Neural cell (in vitro differentiated cells): ENCODE data around the gene RIN3.

ENCODE experiments used
- EP300 ChIP-seq: fragments of 450-650 bp; conservative IDR thresholded peaks from 2 replicates; pipeline ENCODE4 v1.6.1; 2014; ENCODE audit warnings: antibody characterized with exemption, mild to moderate bottlenecking, moderate library complexity; ENCODE audit not compliant: poor library complexity, severe bottlenecking
- EZH2 ChIP-seq: fragments of 200-600, 300-800 bp; shearing (Covaris generic), sonication (generic); IDR thresholded peaks from 2 replicates; pipeline ENCODE4 v1.6.1; 2014; ENCODE audit warnings: antibody characterized with exemption, low read length, borderline replicate concordance, mild to moderate bottlenecking; ENCODE audit not compliant: insufficient read depth, poor library complexity, severe bottlenecking
- SMC3 ChIP-seq: fragments of 450-650 bp; conservative IDR thresholded peaks from 2 replicates; pipeline ENCODE4 v1.6.1; 2014; ENCODE audit warnings: antibody characterized with exemption, mild to moderate bottlenecking, moderate library complexity; ENCODE audit not compliant: poor library complexity

- TF ChIP-seq EP300 (no peak), SMC3 (no peak), EZH2 (no peak)
These were observed 49.4 kb upstream of the RIN3 start for GRCh38 chr14:92464156-92464555.
